Measurements from ENCODE around the gene SLC4A1AP.
A peak's percentile ranks its signal among the peaks of the same experiment; 100 is the strongest.

Gene SLC4A1AP

GRCh38 chr2:27721335-27721734 is 57.6 kb downstream of the SLC4A1AP start:
- no peak for DNase-seq (ENCODE audit: low spot score)

DNA sequence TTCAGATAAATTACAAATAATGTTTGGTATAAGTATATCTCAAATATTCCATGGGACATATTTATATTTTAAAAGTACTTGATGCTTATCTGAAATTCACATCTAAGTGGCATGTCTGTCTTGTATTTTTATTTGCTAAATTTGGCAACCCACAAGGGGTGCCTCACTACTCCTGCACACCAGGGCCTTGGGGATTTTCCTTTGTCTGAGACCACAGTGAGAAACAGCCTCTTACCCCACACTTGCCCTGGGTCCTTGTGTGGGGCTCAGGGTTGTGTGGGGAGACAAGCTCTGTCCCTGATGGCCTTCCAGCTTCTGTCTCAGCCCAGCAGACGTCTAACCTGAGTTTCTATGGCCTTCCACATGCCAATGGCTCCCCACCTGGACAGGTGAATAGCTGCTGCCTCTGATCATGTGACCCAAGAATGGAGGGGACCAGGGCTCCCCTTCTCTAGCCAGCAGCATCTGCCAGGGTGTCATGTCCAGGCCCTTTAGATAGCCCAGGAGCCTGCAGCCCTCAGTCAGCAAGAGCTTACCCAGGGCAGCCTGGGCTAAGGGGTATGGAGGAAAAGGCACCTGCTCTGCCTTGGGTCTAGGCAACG is 58.3 kb downstream of the SLC4A1AP start:
- no peak for DNase-seq (ENCODE audit: low spot score)

DNA sequence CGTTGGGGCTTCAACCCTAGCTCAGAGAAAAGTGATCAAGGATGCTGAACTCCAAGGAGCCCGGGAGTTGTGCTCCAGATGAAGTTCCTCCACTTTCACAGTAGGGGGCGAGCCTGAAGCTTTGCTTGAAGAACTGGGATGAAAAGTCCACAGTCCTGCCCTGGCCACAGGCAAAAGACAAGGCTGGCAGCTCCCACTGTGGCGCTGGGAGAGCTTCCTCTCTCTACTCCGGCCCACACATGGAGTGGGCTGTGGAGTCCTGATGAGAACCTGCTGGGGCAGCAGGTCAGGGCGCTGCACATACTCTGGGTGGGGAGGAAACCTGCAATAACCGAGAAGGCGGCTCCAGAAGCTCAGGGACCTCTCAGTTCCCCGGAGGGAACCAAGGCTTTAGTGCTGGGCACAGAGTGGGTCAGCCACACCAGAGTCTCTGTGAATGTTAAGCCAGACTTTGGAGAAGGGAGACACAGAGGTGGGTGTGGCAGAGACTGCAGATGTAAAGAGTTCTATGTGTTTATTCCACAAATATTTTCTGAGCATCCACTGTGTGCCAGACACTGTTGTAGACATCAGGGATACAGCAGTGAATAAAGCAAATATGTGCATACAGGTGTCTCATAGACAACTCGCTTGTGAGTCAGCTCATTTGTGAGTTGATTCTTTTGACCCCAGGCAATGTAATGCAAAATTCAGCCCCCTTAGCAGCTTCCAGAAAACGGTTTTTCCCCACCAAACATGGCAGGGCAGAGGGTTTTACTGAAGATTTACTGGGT is 59.9 kb downstream of the SLC4A1AP start:
- DNase-seq (ENCODE audit: low spot score) = peak; percentile 75

DNA sequence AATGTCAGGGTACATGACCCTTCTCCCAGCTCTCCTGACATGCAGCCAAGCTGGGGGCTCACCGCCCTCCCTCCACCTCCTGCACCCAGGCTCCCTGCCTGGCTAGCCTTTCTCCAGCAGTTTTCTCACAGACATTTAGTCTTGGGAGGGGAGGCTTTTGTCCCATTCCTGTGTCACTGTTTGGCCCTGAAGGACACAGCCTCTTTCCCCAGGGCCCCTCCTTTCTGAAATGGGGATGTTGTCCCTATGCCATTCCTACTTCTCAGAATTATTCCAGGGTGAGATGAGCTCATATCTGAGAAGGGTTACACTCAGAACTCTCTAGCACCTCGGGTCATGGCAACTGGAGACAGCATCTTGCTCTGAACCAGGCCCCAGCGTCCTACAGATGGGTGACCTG is 60.5 kb downstream of the SLC4A1AP start:
- DNase-seq (ENCODE audit: low spot score) = no peak

GRCh38 chr2:27724905-27725701 is 61.4 kb downstream of the SLC4A1AP start:
- DNase-seq (ENCODE audit: low spot score) = no peak

- no peak for DNase-seq (ENCODE audit: low spot score)
These were observed 63.6 kb downstream of the SLC4A1AP start for GRCh38 chr2:27727257-27727656.

DNA sequence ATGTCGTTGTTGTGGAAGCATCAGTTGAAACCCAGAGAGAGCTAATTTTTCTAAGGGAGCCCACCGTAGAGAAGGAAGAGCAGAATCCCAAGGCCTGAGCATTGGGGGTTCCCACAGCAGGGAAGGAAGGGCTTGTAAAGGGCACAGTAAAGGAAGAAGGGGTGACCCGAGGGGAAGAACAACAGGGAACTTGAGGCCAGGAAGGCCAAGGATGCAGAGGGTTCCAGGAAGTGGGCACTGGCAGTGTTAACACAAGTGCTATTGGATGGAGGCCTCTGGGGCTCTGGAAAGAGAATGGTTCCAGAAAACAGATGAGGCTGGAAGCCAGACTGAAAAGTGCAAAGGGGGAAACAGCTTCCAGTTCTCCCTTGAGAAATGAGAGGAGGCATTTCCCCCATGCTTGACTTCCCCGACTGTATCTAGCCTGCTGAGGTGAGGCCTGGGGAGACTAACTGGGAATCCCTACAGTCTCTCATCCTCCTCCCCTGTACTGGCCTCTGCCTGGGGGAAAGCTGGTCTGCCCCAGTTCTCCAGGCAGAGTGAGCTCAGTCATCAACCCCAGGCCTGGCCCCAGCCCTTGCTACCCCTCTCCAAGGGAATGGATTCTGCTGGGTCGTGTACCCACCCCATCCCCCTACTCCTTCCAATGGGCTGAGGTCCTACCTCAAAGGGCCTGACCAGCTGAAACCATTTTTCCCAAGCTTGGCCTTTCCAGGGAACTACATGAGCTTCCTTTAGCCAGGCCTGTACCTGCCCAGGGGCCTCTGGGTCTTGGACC is 64.6 kb downstream of the SLC4A1AP start:
- DNase-seq (ENCODE audit: low spot score) = no peak

- peak; percentile 31 for DNase-seq (ENCODE audit: low spot score)
These were observed 65.5 kb downstream of the SLC4A1AP start for GRCh38 chr2:27729198-27729597.

GRCh38 chr2:27729614-27730013 is 65.9 kb downstream of the SLC4A1AP start:
- no peak for DNase-seq (ENCODE audit: low spot score)

GRCh38 chr2:27730261-27730662 is 66.6 kb downstream of the SLC4A1AP start:
- no peak for DNase-seq (ENCODE audit: low spot score)

- DNase-seq (ENCODE audit: low spot score) = no peak
These were observed 67.4 kb downstream of the SLC4A1AP start for GRCh38 chr2:27730980-27731691.

DNA sequence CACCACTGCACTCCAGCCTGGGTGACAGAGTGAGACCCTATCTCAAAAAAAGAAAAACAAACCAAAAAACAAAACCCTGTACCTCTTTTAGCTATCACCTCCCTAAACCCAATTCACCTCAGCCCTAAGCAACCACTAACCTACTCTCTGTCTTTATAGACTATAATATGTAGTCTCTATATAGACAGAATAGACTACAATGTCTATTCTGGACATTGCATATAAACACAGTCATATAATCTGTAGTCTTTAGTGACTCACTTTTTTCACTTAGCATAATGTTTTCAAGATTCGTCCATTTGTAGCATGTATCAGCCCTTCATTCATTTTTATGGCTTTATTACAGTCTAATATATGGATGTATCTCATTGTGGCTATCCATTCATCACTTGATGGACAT is 70.6 kb downstream of the SLC4A1AP start:
- DNase-seq (ENCODE audit: low spot score) = no peak

- DNase-seq (ENCODE audit: low spot score) = peak; percentile 23
These were observed 71.7 kb downstream of the SLC4A1AP start for GRCh38 chr2:27735263-27735904.

DNA sequence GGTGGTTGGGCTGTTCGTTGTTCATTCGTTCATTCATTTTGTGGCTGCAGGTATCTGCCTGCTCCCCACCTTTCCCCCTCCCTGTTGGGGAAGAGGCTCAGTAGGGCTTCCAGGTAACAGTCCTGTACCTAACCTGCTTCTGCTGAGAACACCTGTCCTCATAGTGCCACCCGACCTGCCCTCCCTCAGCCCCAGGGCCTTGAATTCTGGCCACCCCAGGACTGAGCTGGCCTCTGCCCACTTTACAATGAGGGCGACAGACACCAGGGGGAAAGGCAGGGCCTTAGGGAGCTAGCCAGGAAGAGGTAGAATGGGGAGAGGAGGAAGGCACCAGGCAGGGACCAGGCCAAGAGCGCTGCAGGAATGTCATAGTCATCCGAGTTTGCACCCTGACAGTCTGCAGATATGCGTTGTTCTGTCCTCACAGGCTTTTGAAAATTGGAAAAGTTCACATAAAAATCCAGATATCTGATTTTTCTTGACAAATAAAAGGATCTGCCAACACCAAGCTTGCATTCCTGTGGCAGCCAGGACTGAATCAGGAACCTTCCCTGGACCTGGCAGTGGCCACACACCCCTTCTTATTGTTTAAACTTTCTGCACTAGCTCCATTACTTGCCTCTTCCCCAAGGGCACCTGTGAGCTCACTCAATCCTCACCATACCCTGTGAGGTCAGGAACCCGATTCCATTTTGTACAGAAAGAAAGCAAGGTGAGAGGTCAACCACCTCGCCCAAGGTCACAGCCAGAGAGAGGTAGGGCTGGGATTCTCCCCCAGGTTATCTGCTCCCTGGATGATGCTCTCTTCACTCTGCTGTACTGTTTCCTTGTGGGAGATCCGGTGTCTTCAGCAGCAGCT is 72.6 kb downstream of the SLC4A1AP start:
- no peak for DNase-seq (ENCODE audit: low spot score)

- DNase-seq (ENCODE audit: low spot score) = no peak
These were observed 73.2 kb downstream of the SLC4A1AP start for GRCh38 chr2:27736890-27737204.

DNA sequence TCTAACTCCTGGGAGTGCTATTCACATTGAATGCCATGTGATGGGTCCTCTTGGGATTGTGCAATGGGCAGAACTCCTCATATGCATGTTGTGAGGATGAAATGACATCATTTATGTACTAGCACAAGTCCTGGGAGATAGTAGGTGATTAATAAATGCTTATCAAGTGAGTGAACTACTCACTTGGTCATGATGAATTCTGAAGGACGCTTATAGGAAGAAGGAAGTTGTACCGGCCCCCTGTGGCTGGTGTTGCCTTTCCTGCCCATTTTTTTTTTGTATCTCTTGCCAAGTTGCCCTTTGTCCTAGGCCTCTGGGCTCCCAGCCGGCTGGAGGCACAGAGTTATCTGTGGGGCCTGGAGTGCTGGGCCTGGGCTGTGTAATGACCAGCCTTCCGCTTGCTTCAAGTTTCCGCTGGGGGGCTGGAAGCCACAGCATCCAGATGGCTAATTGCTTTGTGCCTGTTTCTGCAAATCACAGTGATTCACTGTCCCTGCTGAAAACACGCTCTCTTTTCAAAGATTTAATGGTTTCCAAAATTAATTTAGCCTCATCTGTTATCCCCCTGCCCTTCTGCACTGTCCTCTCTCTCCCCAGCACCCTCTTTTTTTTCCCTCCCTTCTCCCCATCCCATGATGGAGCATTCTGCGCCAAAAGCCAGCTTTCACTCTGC is 74.1 kb downstream of the SLC4A1AP start:
- no peak for DNase-seq (ENCODE audit: low spot score)

GRCh38 chr2:27738349-27739057 is 74.8 kb downstream of the SLC4A1AP start:
- no peak for DNase-seq (ENCODE audit: low spot score)

DNA sequence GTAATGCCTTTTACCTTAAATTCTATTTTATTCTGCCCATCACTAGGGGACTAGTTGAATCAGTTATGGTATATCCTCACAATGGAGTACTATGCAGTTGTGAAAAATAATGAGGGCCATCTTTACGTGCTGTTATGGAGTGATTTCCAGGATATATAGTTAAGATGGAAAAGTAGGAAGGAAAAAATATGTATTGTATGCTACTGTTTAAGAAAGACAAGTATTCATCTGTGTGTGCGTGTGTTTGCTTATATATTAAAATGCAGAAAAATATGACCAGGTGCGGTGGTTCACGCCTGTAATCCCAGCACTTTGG is 75.3 kb downstream of the SLC4A1AP start:
- no peak for DNase-seq (ENCODE audit: low spot score)

- DNase-seq (ENCODE audit: low spot score) = no peak
These were observed 78.0 kb downstream of the SLC4A1AP start for GRCh38 chr2:27741673-27742072.
